ENCODE data around the gene OR4Q2.
"Not testable (repeated sequence)": the region's sequence is repeated elsewhere in the genome, so short reads cannot be mapped to it uniquely, and the experiment has no call there.

The OR4Q2 gene

DNA sequence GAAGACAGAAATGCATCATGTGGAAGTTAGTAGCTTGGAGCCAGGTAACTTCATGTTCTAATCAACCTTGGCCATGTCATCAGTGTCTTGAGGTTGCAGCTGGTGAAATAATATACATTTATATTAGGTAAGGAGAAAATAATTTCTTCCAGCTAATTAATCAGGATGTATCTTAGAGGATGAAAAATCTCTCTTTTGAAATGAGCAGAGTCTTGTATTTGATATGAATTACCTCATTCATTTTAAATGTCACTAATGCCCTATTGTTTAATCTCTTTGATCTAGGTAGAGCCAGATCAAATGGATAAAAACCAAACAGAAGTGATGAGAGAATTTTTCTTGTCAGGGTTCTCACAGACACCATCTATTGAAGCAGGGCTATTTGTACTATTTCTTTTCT lies at the start of gene OR4Q2:
OR4Q2 (plus strand) TSS at position 301 of the 400 bp plus-strand sequence.
- DNase-seq (ENCODE audit: low read depth) = no peak

DNA sequence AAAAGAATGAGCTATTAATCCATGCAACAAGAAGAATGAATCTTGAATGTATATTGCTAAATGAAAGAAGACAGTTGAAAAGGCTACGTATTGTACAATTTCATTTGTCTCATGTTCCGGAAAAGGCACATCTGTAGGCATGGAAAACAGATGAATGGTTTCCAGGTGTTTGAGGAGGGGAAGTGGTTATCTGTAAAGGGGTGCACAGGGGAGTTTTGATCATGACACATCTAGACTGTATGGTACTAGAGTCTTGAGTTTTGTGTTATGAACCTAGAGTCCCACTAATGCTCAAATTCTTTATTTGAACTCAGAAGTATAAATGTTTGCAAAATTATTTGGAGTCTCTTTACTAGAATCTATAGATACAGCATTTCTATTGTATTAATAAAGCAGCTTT lies 32.2 kb upstream of the OR4Q2 start:
- DNase-seq (ENCODE audit: low read depth) = not testable (repeated sequence)

DNA sequence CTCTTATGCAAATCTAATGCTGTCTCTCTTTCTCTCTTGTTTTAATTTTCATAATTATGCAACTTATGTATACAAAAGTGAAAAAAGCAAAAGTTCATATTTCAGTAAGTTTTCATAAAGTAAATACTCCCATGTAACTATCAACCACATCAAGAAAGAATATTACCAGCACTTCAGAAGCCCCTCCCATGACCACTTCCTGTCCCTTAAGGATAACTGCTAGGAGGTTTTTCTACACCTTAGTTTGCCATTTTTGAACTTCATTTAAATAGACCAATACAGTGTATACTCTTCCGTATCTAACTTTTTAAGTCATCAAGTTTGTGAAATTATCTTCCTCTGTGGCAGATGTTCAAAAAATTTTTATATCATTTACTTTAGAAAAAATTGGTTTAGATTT lies 27.1 kb upstream of the OR4Q2 start:
- no peak for DNase-seq (ENCODE audit: low read depth)

- no peak for DNase-seq (ENCODE audit: low read depth)
Measured at GRCh38 chr14:19975291-19975690, 26.7 kb upstream of the OR4Q2 start, which contains the start of gene OR4K15. Gene OR4K15 (plus strand): TSS chr14:19975591. CDS start chr14:19975591, 0 bp downstream.

- no peak for DNase-seq (ENCODE audit: low read depth)
Measured at GRCh38 chr14:19993438-19993837, 8.5 kb upstream of the OR4Q2 start.

DNA sequence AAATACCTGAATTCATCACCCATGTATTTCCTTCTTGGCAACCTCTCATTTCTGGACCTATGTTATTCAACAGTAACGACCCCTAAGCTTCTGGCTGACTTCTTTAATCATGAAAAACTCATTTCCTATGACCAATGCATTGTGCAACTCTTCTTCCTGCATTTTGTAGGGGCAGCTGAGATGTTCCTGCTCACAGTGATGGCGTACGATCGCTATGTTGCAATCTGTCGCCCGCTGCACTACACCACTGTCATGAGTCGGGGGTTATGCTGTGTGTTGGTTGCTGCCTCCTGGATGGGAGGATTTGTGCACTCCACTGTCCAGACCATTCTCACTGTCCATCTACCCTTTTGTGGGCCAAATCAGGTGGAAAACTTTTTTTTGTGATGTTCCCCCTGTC lies 356 bp downstream of the OR4Q2 start:
- no peak for DNase-seq (ENCODE audit: low read depth)

- no peak for DNase-seq (ENCODE audit: low read depth)
Measured at GRCh38 chr14:20008156-20008555, 6.2 kb downstream of the OR4Q2 start.

GRCh38 chr14:20019257-20019865 lies 17.4 kb downstream of the OR4Q2 start, which contains the start of gene OR4K14:
Gene OR4K14 (minus strand): TSS chr14:20019307. CDS start chr14:20015193, 4,114 bp downstream.
- no peak for DNase-seq (ENCODE audit: low read depth)

- no peak for DNase-seq (ENCODE audit: low read depth)
Measured at GRCh38 chr14:20031058-20031457, 29.1 kb downstream of the OR4Q2 start.

DNA sequence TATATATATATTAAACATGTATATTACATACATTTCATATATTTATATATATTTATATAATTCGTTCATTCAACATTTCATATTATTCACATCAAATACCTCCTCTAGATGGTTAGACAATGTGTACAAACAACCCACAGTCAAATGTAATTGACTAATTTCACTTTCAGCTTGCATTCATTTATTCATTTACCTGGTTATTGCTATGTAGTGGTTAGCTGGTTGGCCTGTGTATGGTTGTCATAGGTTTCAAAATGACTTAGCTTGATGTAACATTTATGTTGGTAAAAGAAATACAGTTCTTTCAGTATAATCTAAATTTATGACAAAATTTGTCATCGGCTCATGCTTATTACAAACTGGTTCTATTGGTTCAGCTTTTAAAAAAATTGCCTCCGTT lies 33.5 kb downstream of the OR4Q2 start:
- DNase-seq (ENCODE audit: low read depth) = no peak

GRCh38 chr14:20035938-20036337 lies 34.0 kb downstream of the OR4Q2 start, which contains the start of gene OR4K13:
Gene OR4K13 (minus strand): TSS chr14:20036038. CDS start chr14:20034758, 1,280 bp downstream.
- no peak for DNase-seq (ENCODE audit: low read depth)

GRCh38 chr14:20044243-20044642 lies 42.3 kb downstream of the OR4Q2 start:
- DNase-seq (ENCODE audit: low read depth) = no peak

- DNase-seq (ENCODE audit: low read depth) = no peak
Measured at GRCh38 chr14:20048202-20048601, 46.2 kb downstream of the OR4Q2 start.
